Measurements from ENCODE around the gene RRAGB. TPM values are rescaled to one million over a fixed set of nuclear protein-coding genes. Genes with fewer than 3 reads are reported as not detected.

Gene RRAGB
- total and polyA plus RNA-seq, 2 experiments from 2014 or later = 6.0 to 7.9 TPM

- Histone ChIP-seq H3K27me3 (ENCODE audit: insufficient read depth) (no peaks in the 10 kb centered on the region), H3K79me2 (replicated peaks; ENCODE audit: insufficient read depth) (no peaks in the 10 kb centered on the region), H3K4me2 (no peak overlapping the region), H3K36me3 (ENCODE audit: insufficient read depth) (no peaks in the 10 kb centered on the region), H3K9me2 (ENCODE audit: insufficient read depth) (no peaks in the 10 kb centered on the region), H3K4me3 (no peak overlapping the region), H3K4me1 (ENCODE audit: insufficient read depth) (no peaks in the 10 kb centered on the region), H3K27ac (ENCODE audit: low read depth) (no peak overlapping the region), H3F3A (replicated peaks; ENCODE audit: low read depth) (no peaks in the 10 kb centered on the region), H2AFZ (no peak overlapping the region), H4K20me1 (replicated peaks; ENCODE audit: insufficient read depth) (no peaks in the 10 kb centered on the region)
- no peak overlapping the region for H3K4me3 Mint-ChIP-seq
- no peak overlapping the region for H3K27ac Mint-ChIP-seq
- no peaks in the 10 kb centered on the region for H3K36me3 Mint-ChIP-seq (ENCODE audit: low read depth)
- TF ChIP-seq EZH2phosphoT487 (IDR thresholded peaks at IDR 0.05; ENCODE audit: unreplicated experiment) (no peak), ZNF462 (CRISPR knock-in tag; IDR thresholded peaks at IDR 0.05) (no peak), NANOG (IDR thresholded peaks at IDR 0.05; ENCODE audit: borderline replicate concordance) (no peak), ZNF114 (CRISPR knock-in tag; IDR thresholded peaks at IDR 0.05) (no peak), STAT1 (IDR thresholded peaks at IDR 0.05; ENCODE audit: unreplicated experiment) (no peak), ETS1 (IDR thresholded peaks at IDR 0.05) (no peak), CTCF (conservative IDR thresholded peaks at IDR 0.05; ENCODE audit: low read depth in 2 of 2) (no peak), EZH2 (IDR thresholded peaks at IDR 0.05; ENCODE audit: low read depth, unreplicated experiment) (no peak), CREB1 (CRISPR knock-in tag; IDR thresholded peaks at IDR 0.05; ENCODE audit: low read depth) (no peak), POLR2AphosphoS5 (IDR thresholded peaks at IDR 0.05; ENCODE audit: low read depth) (no peak)
- DNase-seq (ENCODE audit: low spot score) = no peak
- H3K27me3 Mint-ChIP-seq (ENCODE audit: insufficient read depth, low read depth, poor library complexity) = peaks cover 2% of the 10 kb centered on the region
- no peaks in the 10 kb centered on the region; the same call in 2 of the 3 replicates for H3K9me3 Mint-ChIP-seq
- no peak for ATAC-seq
- H3K4me1 Mint-ChIP-seq = peaks cover 3% of the 10 kb centered on the region; the same call in 1 of the 3 replicates
These were observed 60.8 kb downstream of the RRAGB start for GRCh38 chrX:55778322-55778721.
